ENCODE measurements around the gene ODC1.

GRCh38 chr2:10467401-10467800 lies 19.3 kb upstream of the ODC1 start:
- TF ChIP-seq CTCF (IDR thresholded peaks at IDR 0.05) (no peak), POLR2A (IDR thresholded peaks at IDR 0.05) (no peak)

Measured in upper lobe of left lung (tissue), 4 donors.